ENCODE results near the gene RPL13A.
A peak's percentile ranks its signal among the peaks of the same experiment; 100 is the strongest.
"Not testable (repeated sequence)": the region's sequence is repeated elsewhere in the genome, so short reads cannot be mapped to it uniquely, and the experiment has no call there.

RPL13A gene

DNA sequence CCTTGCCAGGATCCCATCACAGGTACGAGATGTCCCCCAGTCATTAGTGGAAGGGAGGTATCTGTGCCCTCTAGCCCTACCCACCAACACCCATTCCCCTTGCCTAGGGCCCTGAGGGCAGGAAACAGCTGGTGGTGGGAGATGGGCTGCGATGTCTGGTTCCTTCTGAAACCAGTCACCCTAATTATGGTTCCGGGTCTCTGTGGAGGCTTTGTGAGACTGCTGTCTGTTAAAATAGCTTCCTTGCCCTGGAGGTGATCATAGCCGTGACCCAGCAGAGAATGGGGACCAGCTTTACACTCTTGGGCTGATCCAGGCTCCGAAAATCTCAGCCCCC lies 28.9 kb upstream of the RPL13A start:
- DNase-seq, result no peak

DNA sequence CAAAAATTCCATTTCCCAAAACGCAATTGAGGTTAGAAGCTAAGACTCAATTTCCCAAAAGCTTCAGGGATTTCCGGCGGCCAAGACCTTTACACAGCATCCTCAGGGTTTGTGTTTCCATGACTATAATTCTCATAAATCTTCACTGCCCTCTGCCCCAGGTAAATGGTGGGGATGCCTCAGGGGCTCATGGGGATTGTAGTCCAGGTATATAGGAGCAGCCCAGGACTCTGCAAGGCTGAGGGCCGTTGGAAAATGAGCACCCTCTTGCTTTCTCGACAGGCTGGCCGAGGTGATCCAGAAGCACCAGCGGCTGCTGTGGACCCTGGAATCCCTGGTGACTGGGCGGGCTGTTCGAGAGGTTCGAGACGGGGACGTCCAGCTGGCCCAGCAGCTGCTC lies 28.0 kb upstream of the RPL13A start:
- no peak for DNase-seq

DNA sequence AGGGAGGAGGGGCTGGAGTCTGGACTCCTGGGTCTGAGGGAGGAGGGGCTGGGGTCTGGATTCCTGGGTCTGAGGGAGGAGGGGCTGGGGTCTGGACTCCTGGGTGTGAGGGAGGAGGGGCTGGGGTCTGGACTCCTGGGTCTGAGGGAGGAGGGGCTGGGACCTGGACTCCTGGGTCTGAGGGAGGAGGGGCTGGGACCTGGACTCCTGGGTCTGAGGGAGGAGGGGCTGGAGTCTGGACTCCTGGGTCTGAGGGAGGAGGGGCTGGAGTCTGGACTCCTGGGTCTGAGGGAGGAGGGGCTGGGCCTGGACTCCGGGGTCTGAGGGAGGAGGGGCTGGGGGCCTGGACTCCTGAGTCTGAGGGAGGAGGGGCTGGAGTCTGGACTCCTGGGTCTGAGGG lies 26.3 kb upstream of the RPL13A start:
- not testable (repeated sequence) for DNase-seq

DNA sequence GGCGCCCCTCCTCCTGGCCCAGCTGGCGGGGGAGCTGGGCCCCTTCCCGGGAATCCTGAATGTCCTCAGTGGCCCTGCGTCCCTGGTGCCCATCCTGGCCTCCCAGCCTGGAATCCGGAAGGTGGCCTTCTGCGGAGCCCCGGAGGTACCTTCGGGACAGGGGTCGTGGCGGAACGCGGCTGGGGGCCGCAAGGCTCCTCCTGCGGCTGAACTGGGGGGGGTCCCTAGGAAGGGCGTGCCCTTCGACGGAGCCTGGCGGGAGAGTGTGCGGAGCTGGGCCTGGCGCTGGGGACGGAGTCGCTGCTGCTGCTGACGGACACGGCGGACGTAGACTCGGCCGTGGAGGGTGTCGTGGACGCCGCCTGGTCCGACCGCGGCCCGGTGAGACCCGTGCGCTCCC lies 25.8 kb upstream of the RPL13A start:
- no peak for DNase-seq

DNA sequence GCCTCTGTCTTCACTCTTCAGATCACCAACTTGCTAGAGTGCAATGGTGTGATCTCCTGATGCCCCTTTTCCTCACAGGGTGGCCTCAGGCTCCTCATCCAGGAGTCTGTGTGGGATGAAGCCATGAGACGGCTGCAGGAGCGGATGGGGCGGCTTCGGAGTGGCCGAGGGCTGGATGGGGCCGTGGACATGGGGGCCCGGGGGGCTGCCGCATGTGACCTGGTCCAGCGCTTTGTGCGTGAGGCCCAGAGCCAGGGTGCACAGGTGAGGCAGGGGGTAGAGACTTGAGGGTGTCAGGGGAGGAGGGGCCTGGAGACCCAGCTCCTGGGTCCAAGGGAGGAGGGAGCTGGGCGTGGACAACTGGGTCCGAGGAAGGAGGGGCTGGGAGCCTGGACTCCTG lies 24.9 kb upstream of the RPL13A start:
- no peak for DNase-seq

DNA sequence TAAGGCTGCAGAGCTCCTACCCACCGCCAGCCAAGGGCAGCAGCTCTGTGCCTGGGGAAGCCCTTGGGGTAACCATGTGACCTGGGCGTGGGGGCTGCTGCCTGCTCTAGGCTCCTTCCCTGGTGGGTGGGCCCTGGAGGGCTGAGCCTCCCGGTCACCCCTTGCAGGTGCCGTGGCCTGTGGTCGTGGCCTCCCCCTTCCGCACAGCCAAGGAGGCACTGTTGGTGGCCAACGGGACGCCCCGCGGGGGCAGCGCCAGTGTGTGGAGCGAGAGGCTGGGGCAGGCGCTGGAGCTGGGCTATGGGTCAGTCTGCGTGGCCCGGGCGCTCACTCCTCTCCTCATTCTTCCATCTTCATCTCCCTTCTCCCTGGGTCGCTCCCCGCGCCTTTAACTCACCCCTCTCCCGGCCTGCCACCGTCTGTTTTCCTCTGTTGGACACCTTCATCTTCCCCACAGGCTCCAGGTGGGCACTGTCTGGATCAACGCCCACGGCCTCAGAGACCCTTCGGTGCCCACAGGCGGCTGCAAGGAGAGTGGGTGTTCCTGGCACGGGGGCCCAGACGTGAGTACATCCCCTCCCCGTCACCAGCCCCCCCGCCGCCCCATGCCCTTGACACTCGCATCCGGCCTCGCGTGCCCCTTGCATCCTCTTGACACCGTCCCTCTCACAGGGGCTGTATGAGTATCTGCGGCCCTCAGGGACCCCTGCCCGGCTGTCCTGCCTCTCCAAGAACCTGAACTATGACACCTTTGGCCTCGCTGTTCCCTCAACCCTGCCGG lies 23.3 kb upstream of the RPL13A start:
- no peak for DNase-seq

DNA sequence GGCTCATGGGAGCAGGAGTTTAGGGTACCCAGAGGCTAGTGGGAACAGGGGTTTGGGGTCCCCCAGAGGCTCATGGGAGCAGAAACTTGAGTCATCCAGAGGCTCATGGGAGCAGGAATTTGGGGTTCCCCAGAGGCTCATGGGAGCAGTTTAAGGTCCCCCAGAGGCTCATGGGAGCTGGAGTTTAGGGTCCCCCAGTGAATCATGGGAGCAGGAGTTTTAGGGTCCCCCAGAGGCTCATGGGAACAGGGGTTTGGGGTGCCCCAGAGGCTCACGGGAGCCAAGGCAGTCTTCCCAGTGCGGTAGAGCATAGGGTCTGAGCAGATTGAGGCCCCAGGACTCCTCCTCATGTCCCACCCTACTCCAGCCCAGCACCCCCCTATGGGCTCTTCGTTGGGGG lies 22.0 kb upstream of the RPL13A start:
- DNase-seq, result no peak

DNA sequence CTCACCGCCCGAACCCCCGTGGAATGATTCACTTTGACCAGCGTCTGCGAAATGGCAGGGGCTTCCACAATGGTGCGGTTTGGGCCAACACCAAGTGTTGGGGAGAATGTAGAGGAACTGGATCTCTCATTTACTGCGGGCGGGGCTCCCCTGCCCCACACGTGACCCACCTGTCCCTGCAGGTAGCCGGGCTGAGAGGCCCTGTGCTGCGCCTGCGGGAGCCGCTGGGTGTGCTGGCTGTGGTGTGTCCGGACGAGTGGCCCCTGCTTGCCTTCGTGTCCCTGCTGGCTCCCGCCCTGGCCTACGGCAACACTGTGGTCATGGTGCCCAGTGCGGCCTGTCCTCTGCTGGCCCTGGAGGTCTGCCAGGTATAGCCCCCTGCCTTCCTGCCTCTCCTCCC lies 19.2 kb upstream of the RPL13A start:
- no peak for DNase-seq

DNA sequence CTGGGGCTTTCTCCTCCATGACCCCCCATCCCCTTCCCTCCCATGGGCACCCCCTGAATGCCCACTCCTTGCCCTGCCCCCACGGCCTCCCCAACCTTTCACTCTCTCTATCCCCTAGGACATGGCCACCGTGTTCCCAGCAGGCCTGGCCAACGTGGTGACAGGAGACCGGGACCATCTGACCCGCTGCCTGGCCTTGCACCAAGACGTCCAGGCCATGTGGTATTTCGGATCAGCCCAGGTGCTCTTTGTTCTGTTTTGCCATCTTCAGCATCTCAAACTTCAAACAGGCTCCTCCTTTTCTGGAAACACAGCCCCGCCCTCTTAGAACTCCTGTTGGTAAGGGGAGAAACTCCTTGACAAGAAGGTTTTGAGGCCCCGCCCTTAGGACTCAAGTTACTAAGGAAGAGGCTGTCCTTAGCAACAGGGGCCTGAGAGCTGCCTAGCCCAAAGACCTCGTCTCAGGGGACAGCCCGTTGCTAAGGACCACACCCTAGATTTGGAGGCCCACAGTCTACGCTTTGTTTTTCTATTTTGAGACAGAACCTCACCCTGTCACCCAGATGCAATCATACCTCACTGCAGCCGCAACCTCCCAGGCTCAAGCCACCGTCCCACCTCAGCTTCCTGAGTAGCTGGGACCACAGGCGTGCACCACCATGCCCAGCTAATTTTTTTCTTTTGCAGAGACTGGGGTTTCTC lies 18.5 kb upstream of the RPL13A start:
- no peak for DNase-seq

DNA sequence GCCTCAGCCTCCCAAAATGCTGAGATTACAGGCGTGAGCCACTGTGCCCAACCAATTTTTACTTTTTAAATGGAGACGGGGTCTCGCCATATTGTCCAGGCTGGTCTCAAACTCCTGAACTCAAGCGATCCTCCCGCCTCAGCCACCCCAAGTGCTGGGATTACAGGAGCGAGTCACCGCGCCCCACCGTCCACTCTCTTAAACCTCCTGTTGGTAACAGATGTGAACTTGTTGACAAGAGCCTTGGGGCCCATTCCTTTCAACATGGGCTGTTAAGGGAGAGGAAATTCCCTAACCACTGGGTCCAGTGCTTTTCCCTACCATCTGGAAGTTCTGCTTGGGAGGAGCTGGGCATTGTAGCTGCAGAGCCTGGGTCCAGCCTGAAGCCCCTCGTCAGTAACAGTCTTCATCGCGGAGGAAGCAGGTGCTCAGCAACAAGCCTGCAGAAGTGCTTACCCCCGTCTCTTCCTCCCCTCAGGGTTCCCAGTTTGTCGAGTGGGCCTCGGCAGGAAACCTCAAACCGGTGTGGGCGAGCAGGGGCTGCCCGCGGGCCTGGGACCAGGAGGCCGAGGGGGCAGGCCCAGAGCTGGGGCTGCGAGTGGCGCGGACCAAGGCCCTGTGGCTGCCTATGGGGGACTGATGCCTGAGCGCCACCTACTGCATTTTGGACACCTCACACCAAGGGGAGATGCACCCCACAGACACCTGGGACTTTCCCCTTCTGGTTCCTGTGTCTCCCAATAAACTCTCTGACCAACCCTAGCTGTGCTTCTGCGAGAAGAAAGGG lies 17.4 kb upstream of the RPL13A start:
- DNase-seq, result no peak

DNA sequence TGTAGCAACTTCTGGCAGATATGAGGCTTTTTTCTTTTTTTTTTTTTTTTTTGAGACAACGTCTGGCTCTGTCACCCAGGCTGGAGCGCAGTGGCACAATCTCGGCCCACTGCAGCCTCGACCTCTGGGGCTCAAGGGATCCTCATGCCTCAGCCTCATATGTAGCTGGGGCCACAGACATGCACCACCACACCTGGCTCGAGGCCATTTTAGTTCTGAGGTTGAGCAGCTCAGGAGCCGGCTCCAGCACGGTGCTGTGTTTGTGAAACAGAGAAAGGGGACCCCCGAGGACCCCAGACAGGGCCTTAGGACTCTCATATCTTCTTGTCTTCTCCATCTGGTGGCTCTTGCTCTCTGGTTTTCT lies 16.8 kb upstream of the RPL13A start:
- no peak for DNase-seq

DNA sequence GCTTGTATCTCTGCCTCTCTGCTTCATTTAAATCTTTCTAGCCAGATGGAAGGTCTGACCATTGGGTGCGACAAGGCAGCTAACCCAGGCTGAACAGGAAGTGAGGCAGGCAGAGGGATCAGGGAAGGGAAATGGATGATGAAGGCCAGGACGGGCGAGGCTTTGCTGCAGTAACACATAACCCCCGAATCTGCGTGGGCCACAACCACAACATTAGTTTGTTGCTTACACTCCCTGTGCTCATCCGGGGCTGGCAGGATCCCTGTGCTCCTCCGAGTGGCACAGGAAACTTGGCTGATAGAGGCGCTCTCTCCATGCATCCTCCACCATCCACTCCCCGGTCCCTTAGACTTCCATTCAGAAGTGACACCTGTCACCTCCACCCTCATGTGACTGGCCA lies 14.5 kb upstream of the RPL13A start:
- DNase-seq, result no peak

DNA sequence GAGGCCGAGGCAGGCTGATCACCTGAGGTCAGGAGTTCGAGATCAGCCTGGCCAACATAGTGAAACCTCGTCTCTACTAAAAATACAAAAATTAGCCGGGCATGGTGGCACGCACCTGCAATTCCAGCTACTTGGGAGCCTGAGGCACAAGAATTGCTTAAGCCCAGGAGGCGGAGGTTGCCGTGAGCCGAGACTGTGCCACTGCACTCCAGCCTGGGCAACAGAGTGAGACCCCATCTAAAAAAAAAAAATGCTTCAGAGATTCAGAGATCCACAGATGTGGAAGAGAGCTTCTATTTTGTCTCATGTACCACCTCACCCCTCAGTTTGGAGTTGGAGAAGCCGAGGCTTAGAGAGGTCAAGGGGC lies 13.9 kb upstream of the RPL13A start:
- not testable (repeated sequence) for DNase-seq

DNA sequence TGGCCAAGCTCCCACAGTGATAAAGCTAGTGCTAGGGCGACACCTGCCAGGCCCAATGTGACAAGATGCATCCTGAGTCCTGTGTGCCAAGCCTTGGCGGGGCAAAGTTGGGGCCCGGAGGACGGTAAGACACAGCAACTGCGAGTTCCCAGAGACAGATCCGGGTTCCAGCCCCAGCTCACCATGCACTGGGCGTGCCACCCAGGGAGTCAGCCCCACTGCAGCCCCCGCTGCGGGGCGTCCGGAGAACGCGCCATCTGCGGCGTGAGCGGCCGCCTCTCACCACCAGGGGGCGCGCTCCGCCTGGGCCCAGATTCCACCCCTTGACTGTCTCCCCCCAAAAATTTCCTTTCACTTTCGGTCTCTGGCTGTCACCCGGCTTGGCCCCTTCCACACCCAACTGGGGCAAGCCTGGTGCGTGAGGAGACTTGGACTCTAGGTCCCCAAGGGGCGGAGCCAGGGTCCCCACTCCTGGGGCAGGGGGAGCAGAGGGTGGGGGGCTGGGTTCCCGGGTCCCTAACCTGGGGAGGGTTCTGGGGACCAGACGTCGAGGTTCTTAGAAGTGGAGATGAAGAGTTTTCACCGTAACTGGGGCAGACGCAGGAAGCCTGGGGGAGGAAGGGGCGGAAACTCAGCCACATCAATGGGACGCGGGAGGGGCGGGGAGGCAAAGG lies 13.4 kb upstream of the RPL13A start, which contains the start of gene FLT3LG:
Gene FLT3LG, plus strand, starts transcription at position 348 of the 674 bp plus-strand sequence. CDS start 425 bp downstream, outside the sequence.
- DNase-seq, result peak; percentile 53

DNA sequence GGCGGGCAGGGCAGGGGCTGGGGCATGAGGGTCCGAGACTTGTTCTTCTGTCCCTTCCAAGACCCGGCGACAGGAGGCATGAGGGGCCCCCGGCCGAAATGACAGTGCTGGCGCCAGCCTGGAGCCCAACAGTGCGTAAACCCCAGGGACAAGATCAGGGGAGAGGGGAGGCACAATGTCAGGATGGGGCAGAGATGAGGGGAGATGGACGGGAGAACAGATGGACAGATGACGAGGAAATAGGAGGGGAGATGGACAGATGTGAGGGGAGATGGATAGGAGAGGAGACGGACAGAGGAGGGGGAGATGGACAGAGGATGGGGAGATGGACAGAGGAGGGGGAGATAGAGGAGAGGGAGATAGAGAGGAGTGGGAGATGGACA lies 12.9 kb upstream of the RPL13A start:
- no peak for DNase-seq

DNA sequence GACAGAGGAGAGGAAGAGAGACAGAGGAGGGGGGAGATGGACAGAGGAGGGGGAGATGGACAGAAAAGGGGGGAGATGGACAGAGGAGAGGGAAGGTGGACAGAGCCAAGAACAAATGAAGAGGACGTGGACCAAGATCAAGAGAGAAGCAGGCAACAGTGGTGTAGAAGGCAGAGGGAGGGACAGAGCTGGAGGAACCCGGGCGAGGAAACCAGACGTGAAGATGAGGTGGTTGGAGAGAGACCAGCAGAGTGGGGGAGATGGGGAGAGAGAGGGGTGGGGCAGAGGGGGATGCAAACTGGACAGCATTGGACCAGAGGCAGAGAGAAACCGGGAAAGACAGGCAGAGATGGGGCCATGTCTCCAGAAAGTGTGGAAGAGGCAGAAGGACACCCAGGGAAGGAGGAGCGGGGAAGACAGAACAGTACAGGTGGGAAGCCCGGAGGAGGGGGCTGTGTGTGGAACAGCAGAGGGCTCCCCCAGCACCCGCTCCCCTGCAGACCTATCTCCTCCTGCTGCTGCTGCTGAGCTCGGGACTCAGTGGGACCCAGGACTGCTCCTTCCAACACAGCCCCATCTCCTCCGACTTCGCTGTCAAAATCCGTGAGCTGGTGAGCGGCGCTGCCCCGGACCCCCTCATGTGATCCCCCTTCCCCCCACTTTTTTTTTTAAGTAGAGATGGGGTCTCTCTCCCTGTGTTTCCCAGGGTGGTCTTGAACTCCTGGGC lies 12.1 kb upstream of the RPL13A start:
- no peak for DNase-seq

DNA sequence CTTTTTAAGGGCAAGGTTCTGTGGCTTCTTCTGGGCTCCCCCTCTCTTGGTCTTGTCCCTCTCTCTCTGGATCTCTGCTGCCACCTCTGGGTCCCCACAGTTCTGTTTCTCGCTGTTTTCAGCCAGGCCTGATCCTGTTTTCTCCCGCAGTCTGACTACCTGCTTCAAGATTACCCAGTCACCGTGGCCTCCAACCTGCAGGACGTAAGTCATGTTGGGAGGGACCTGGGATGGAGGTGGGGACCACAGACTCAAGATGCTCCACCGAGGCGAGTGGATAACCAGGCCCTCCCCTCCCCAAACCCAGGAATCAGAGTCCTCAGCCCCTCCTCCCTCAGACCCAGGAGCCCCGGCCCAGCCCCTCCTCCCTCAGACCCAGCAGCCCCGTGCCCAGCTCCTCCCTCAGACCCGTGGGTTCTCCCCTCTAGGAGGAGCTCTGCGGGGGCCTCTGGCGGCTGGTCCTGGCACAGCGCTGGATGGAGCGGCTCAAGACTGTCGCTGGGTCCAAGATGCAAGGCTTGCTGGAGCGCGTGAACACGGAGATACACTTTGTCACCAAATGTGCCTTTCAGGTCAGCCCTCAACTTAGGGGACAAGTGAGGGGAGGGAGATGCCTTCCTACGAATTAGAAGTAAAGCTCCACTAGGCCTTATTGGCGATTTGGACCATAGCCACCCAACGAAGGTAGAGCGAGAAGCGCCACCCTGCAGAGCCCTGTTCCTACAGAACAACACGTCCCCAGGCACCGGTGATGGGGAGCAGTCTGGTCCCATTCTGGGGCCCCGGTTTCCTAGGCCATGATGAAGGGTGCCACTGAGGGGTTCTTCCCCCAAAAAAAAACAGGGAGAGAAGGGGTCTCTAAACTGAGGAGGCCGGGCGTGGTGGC lies 11.2 kb upstream of the RPL13A start:
- no peak for DNase-seq

DNA sequence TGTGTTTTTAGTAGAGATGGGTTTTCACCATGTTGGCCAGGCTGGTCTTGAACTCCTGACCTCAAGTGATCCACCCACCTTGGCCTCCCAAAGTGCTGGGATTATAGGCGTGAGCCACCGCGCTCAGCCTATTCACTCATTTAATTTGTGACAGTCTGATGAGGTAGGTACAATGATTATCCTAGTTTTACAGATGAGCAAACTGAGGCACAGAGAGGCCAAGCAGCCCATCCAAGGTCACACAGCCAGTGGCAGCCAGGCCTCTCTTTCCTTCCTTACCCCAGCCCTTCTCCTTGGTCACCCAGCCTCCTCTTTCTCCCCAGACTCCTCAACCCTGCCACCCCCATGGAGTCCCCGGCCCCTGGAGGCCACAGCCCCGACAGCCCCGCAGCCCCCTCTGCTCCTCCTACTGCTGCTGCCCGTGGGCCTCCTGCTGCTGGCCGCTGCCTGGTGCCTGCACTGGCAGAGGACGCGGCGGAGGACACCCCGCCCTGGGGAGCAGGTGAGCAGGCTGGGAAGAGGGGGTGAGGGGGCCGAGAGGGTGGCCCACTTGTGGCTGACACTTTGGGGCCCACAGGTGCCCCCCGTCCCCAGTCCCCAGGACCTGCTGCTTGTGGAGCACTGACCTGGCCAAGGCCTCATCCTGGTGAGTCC lies 7.3 kb upstream of the RPL13A start:
- no peak for DNase-seq

DNA sequence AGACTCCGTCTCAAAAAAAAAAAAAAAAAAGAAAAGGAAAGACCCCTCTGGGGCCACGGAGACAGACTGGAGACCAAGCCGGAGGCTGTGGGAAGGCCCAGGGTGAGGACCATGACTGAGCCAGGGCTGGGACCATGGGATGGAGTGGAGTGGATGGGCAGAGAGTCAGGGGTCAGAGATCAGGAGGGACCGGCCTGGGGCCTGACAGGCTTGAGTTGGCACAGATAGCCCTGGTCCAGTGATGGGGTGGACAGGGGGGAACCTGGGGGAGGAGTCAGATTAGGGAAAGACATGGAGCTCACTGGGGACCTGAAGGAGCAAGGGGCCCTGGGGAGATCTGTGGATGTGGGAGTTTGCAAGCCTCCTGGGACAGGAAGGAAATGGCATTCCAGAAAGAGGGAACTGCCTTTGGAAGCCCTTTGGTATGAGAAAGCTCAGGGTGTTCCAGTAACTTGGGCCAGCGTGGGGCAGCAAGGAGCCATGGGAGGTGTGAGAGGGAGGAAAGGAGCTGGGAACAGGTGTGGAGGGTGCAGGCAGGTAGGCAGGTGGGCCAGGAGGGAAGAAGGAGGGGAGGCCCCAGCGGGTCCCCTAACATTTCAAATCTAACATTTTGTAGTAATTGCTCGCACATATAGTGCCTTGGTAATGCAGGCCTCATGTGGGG lies 6.3 kb upstream of the RPL13A start:
- no peak for DNase-seq

DNA sequence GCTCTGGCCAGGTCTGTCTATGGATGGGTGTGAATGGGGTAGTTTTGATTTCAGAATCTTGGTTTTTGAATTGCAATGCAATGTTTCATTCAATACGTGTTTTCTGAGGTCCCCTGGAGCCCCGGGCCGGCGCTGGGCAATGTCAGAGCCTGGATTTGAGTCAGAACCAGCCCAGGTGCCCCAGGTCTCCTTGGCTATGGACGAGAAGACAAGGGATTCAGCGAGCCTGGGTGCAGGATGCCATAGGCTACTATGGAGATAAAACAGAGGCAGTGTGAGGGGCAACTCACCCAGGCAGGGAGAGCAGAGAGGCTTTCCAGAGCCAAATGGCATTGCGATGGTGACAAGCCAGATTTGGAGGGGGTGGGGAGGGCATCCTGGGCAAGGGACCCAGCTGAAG lies 1.2 kb upstream of the RPL13A start:
- no peak for DNase-seq
